OCI-LY1 (cell line): Measurements from ENCODE around the gene TLR6.

Source experiments
- H2AFZ ChIP-seq: fragments of 200-600 bp; sonication (generic), shearing (Covaris generic); 2 replicates; pipeline ENCODE4 v1.6.0; 2014; ENCODE audit warnings: antibody characterized with exemption, mild to moderate bottlenecking, low read length
- H3F3A ChIP-seq: fragments of 200-600 bp; sonication (generic), shearing (Covaris generic); 2 replicates; pipeline ENCODE4 v1.6.0; 2014; ENCODE audit warnings: mild to moderate bottlenecking, antibody characterized with exemption, low read length, moderate library complexity; ENCODE audit not compliant: insufficient read depth
- H3K27ac ChIP-seq: fragments of 200-600 bp; sonication (generic); 2 replicates; pipeline ENCODE4 v1.5.1; 2014; ENCODE audit warnings: low read length, mixed run types, mild to moderate bottlenecking, low read depth; ENCODE audit not compliant: poor library complexity, severe bottlenecking
- H3K27me3 ChIP-seq: fragments of 200-600 bp; sonication (generic); 2 replicates; pipeline ENCODE4 v1.6.0; 2014; ENCODE audit warnings: antibody characterized with exemption, mild to moderate bottlenecking, low read length, moderate library complexity; ENCODE audit not compliant: insufficient read depth
- H3K36me3 ChIP-seq: fragments of 200-600 bp; sonication (generic); 2 replicates; pipeline ENCODE4 v1.6.1; 2014; ENCODE audit warnings: mild to moderate bottlenecking, antibody characterized with exemption, low read length, moderate library complexity, mixed read lengths; ENCODE audit not compliant: insufficient read depth
- H3K4me1 ChIP-seq: fragments of 200-600 bp; sonication (generic); 2 replicates; pipeline ENCODE4 v1.5.1; 2014; ENCODE audit warnings: mild to moderate bottlenecking, low read length, moderate library complexity; ENCODE audit not compliant: insufficient read depth, severe bottlenecking
- H3K4me2 ChIP-seq: fragments of 200-600 bp; sonication (generic), shearing (Covaris generic); 2 replicates; pipeline ENCODE4 v1.6.1; 2014; ENCODE audit warnings: low read length
- H3K4me3 ChIP-seq: fragments of 200-600 bp; sonication (generic); 2 replicates; pipeline ENCODE4 v1.5.1; 2014; ENCODE audit warnings: low read length, low read depth, mild to moderate bottlenecking, mixed read lengths; ENCODE audit not compliant: poor library complexity, severe bottlenecking
- H3K79me2 ChIP-seq: fragments of 200-600 bp; shearing (Covaris generic); 2 replicates; pipeline ENCODE4 v1.6.1; 2016; ENCODE audit warnings: mixed run types, low read length, mixed read lengths; ENCODE audit not compliant: insufficient read depth
- H3K9ac ChIP-seq: fragments of 200-600 bp; sonication (generic), shearing (Covaris generic); 2 replicates; pipeline ENCODE4 v1.6.1; 2014; ENCODE audit warnings: mild to moderate bottlenecking, low read length, mixed read lengths
- H3K9me2 ChIP-seq: fragments of 200-600 bp; sonication (generic), shearing (Covaris generic); 2 replicates; pipeline ENCODE4 v1.6.1; 2014; ENCODE audit warnings: low read depth, mild to moderate bottlenecking, low read length, mixed read lengths
- H3K9me3 ChIP-seq: fragments of 200-600 bp; shearing (Covaris generic); 2 replicates; pipeline ENCODE4 v1.6.1; 2014; ENCODE audit warnings: low read length, mixed read lengths
- H4K20me1 ChIP-seq: fragments of 200-600 bp; sonication (generic), shearing (Covaris generic); 2 replicates; pipeline ENCODE4 v1.6.0; 2016; ENCODE audit warnings: mild to moderate bottlenecking, low read length; ENCODE audit not compliant: insufficient read depth
- EZH2 ChIP-seq: fragments of 200-600 bp; sonication (generic), shearing (Covaris generic); IDR thresholded peaks from 2 replicates; pipeline ENCODE4 v1.8.0; 2017; ENCODE audit warnings: borderline replicate concordance, mixed run types, mild to moderate bottlenecking, antibody characterized with exemption, low read length, moderate library complexity, mixed read lengths
- TF ChIP-seq, protein P1 (sequence below): fragments of 200-600 bp; sonication (generic), shearing (Covaris generic); IDR thresholded peaks from 2 replicates; pipeline ENCODE4 v1.5.1; 2017; ENCODE audit warnings: mild to moderate bottlenecking, antibody characterized with exemption, low read length, moderate library complexity, mixed read lengths

Gene TLR6

DNA sequence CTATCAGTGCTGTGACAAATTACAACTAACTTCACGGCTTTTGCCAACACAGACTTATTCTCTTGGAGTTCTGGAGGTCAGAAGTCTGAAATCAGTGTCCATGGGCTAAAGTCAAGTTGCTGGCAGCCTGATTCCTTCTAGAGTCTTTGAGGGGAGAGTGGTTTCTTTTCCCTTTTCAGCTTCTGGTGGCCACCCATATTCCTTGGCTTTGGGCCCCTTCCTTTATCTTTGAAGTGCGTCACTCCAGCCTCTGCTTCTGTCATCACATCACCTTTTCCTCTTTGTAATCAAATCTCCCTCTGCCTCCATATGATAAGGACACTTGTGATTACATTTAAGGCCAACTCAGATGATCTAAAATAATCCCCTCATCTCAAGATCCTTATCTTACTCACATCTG lies 20.0 kb upstream of the TLR6 start:
- Histone ChIP-seq H3K36me3 (no peaks in the 10 kb centered on the region), H3K9me2 (no peaks in the 10 kb centered on the region), H2AFZ (no peak overlapping the region), H3K9me3 (no peaks in the 10 kb centered on the region), H3F3A (no peaks in the 10 kb centered on the region), H3K4me2 (no peak overlapping the region), H3K4me3 (no peak overlapping the region), H3K9ac (no peak overlapping the region), H3K79me2 (no peaks in the 10 kb centered on the region), H4K20me1 (no peaks in the 10 kb centered on the region), H3K27me3 (no peaks in the 10 kb centered on the region), H3K4me1 (peaks cover 11% of the 10 kb centered on the region), H3K27ac (no peak overlapping the region)
- TF ChIP-seq, protein P1, sequence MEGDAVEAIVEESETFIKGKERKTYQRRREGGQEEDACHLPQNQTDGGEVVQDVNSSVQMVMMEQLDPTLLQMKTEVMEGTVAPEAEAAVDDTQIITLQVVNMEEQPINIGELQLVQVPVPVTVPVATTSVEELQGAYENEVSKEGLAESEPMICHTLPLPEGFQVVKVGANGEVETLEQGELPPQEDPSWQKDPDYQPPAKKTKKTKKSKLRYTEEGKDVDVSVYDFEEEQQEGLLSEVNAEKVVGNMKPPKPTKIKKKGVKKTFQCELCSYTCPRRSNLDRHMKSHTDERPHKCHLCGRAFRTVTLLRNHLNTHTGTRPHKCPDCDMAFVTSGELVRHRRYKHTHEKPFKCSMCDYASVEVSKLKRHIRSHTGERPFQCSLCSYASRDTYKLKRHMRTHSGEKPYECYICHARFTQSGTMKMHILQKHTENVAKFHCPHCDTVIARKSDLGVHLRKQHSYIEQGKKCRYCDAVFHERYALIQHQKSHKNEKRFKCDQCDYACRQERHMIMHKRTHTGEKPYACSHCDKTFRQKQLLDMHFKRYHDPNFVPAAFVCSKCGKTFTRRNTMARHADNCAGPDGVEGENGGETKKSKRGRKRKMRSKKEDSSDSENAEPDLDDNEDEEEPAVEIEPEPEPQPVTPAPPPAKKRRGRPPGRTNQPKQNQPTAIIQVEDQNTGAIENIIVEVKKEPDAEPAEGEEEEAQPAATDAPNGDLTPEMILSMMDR, result no peak
- TF ChIP-seq EZH2, result no peak

GRCh38 chr4:38873290-38873944 lies 16.8 kb upstream of the TLR6 start:
- Histone ChIP-seq H3K4me3 (no peak overlapping the region), H3K9me2 (no peaks in the 10 kb centered on the region), H3K9ac (no peak overlapping the region), H3K79me2 (no peaks in the 10 kb centered on the region), H2AFZ (no peak overlapping the region), H3K36me3 (no peaks in the 10 kb centered on the region), H3F3A (no peaks in the 10 kb centered on the region), H3K9me3 (no peaks in the 10 kb centered on the region), H4K20me1 (no peaks in the 10 kb centered on the region), H3K27ac (no peak overlapping the region), H3K27me3 (no peaks in the 10 kb centered on the region), H3K4me2 (no peak overlapping the region), H3K4me1 (peaks cover 22% of the 10 kb centered on the region)
- no peak for TF ChIP-seq EZH2
- TF ChIP-seq, protein P1, result peak; percentile 39; the same call in 1 of the 2 replicates

DNA sequence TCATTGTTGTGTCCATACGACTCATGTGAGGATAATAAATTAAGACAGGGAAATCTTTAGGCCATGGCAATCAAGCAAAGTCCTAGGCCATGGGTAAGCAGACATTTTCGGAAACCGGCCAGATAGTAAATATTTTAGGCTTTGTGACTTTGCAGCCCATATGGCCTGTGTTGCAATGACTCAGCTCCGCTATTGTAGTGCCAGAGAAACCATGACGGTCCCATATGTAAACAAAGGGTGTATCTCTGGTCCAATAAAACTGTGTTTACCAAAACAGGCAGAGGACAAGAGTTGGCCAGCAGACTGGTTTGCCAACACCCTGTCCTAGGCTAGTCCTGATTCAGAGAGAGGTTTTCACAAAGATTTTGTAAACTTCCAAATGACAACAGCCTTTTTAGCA lies 16.0 kb upstream of the TLR6 start:
- no peak overlapping the region for H2AFZ ChIP-seq
- no peaks in the 10 kb centered on the region for H3K9me2 ChIP-seq
- H3K4me3 ChIP-seq, result no peak overlapping the region
- TF ChIP-seq EZH2, result no peak
- TF ChIP-seq, protein P1, result no peak
- H3K27ac ChIP-seq, result no peak overlapping the region
- no peak overlapping the region for H3K9ac ChIP-seq
- H3K4me2 ChIP-seq, result no peak overlapping the region
- no peaks in the 10 kb centered on the region for H3K79me2 ChIP-seq
- H3K4me1 ChIP-seq, result peaks cover 29% of the 10 kb centered on the region
- no peaks in the 10 kb centered on the region for H4K20me1 ChIP-seq
- H3K36me3 ChIP-seq, result no peaks in the 10 kb centered on the region
- no peaks in the 10 kb centered on the region for H3F3A ChIP-seq
- H3K9me3 ChIP-seq, result no peaks in the 10 kb centered on the region
- no peaks in the 10 kb centered on the region for H3K27me3 ChIP-seq
